Measurements from ENCODE around the gene MXD3.
A peak's percentile ranks its signal among the peaks of the same experiment; 100 is the strongest.

The MXD3 gene

DNA sequence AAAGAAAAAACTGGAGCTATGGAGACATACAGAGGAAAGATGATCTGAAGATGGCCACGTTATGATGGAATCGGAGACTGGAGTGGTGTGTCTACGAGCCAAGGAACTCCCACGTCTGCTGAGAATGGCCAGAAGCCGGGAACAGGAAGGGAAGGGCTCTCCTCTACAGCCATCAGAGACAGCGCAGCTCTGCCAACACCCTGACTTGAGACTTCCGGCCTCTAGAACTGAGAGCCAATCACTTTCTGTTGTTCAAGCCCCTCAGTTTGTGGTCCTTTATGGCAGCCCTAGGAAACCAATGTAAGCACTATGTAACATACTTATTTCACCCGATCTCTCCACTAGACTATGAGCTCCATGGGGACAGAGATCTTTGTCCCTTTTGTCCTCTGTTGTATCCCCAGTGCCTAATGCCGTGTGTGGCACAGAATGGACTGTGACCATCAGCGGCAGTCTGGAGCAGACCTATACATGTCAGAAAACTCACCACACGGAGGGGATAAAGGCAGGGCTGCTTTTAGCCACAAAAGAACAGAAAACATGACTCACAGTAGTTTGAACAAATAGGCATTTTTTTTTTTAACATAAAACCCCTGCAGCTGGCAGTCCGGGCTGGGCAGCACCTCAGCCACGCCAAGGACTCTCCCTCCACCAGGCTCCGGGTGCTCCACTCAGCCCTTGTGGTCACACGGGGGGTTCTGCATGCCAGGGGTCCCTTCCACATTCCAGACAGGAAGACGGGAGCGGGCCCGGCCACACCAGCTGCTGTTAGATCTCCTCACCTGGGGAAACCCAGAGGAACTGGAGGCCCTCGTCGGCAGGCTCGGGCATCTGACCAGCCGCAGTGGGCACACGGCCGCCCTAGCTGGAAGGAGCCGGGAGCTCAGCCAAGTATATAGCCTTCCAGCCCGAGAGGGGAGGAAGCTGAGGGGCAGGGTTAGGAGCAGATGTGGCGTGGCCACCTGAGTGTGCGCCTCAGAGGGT, 16.1 kb upstream of the MXD3 start:
- no peak for DNase-seq (ENCODE audit: extremely low read depth in 1 of 2, low read depth in 1 of 2)

DNA sequence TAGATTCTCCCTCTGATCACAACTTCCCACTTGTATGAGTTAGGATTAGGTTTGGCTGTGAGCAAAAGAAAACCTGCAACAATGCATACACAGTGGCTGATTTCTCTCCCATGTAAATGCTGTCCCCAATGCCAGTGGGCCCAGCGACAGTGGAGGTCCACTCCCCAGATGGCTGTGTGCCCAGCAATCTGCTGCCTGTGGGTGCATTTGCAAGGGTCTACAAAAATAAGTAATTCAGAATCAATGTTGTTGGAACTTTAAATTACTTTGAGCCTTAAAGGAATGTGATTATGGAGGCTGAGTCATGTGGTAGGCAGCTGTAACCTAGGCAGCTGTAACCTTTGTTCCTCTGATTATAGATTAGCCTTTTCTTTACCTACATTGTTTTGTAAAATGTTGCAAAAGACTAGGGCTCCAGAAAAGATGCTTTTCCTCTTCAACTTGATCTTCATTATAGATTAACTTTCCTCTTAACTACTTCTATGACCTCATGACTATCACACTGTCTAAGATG, 14.2 kb upstream of the MXD3 start:
- no peak for DNase-seq (ENCODE audit: extremely low read depth in 1 of 2, low read depth in 1 of 2)

GRCh38 chr5:177320879-177321278, 9.2 kb upstream of the MXD3 start:
- no peak for DNase-seq (ENCODE audit: extremely low read depth in 1 of 2, low read depth in 1 of 2)

- no peak for DNase-seq (ENCODE audit: extremely low read depth in 1 of 2, low read depth in 1 of 2)
Measured at GRCh38 chr5:177319913-177320588, 8.4 kb upstream of the MXD3 start.

GRCh38 chr5:177317959-177318377, 6.3 kb upstream of the MXD3 start:
- peak; percentile 42 to 57 for DNase-seq (ENCODE audit: extremely low read depth in 1 of 2, low read depth in 1 of 2)

GRCh38 chr5:177316005-177316404, 4.3 kb upstream of the MXD3 start:
- DNase-seq (ENCODE audit: extremely low read depth in 1 of 2, low read depth in 1 of 2): no peak

DNA sequence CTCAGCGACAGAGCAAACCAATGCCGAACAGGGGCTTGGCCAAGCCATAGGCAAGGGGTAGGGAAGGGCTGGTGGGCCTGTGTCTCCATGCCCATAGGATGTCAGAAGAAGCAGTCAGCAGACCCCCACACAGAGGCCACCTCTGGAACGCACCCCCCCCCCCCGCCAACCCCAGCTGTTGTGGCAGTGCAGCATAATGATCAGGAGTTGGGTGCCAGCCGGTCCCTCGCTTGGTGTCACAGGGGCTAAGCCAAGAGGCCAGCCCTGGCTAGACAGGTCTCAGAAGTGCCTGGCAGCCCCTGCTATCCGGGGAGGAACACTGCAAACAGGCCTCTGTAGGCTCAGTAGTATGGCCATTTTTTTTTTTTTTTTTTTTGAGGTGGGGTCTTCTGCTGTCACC, 3.7 kb upstream of the MXD3 start:
- no peak for DNase-seq (ENCODE audit: extremely low read depth in 1 of 2, low read depth in 1 of 2)

DNA sequence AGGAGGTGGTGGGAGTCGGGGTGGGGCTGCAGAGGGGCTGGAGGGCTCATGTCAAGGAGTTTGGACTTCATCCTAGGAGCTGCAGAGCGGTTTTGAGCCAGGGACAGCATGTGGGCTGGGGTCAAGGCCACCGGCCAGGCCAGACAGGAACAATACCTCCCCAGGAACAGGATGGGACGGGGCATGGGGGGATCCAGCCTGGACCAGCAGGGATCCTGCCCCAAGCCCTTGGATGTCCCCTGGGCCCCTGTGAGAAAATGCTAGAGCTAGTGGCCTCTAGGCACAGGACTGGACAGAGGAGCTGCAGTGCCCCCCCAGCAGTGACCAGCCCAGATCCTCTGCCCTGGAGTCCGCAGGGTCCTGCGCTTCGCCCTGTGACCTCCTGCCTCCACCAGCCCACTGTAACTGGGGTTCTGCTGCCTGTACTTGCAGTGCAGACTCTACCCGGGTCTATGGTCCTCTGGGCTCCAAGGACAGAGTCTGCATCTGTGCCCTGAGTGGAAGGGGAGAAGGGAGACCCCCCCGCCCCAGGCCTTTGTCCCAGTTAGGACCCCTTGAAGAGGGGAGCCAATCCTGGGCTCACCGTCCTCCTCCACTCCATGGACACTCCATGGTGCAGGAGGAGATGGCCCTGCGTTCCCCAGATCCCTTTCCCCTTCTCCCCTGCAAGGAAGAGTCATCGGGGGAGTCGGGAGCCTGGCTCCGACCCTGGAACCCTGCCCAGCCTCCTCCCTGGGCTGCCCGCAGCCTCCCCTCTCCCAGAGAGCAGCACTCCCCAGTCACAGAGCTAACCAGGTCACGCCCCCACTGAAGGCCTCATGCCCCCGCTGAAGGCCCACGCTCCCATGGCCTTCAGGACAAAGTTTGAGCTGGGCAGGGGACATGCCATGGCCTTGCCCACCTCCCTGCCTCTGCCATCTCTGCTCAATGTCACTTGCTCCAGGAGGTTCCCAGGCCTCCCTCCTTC, 3.0 kb upstream of the MXD3 start:
- DNase-seq (ENCODE audit: extremely low read depth in 1 of 2, low read depth in 1 of 2): no peak

DNA sequence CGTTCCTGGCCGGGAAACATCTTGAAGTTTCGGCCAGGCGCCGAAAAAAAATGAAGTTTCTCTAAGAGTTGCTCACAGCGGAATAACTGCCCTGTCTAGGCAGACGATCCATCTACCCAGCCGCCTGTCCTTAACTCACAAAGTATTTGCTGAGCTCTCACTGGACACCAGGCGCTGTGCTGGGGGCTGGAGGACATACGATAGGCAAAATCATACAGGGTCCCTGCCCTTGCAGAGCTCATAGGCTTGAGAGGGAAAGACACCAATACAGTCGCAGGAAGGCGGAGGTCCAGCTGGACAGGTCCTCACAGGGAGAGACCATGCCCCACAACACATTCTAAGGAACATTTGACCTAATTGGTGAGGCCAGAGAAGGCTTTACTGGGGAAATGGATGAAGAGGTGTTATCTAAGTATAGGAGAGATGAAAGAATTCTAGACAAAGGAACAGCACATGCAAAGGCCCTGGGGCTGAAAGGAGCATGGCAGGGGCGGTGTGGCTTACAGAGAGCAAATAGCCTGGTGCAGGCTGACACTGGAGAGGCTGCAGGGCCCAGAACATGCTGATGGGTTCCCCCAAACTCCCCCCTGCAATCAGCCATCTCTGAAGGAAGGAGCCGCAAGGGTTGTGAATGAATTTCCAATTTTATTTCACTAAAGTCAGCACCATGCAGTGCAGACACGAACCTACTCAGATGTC, 2.0 kb upstream of the MXD3 start:
- DNase-seq (ENCODE audit: extremely low read depth in 1 of 2, low read depth in 1 of 2): no peak

DNA sequence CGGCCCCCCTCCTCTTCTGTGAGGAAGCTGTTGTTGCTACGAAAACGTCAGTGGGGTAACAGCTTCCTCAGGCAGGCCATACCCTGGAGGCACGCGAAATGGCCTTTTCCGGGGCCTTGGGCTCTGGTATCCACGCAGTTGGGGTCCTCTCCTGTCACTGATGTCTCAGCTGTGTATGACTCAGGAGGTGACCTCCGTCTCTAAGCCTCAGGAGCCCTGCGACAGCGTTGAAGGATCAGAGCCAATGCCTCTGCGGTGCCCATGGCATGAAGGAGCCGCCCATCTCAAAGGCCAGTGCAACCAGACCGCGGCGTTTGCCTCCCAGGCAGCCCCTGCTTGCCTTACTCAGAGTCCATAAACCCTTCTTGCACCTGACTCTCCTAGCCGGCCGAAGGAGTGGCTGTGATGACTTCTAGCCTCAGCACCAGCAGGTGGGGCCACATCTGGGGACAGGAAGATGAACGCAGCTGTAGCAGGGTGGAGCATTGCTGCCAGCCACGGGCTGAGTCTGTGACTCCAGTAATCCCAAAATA, 1.0 kb upstream of the MXD3 start:
- DNase-seq (ENCODE audit: extremely low read depth in 1 of 2, low read depth in 1 of 2): no peak

- DNase-seq (ENCODE audit: extremely low read depth in 1 of 2, low read depth in 1 of 2): no peak
Measured at GRCh38 chr5:177311392-177311722, 341 bp downstream of the MXD3 start.

GRCh38 chr5:177310757-177311391, 824 bp downstream of the MXD3 start:
- no peak for DNase-seq (ENCODE audit: extremely low read depth in 1 of 2, low read depth in 1 of 2)

DNA sequence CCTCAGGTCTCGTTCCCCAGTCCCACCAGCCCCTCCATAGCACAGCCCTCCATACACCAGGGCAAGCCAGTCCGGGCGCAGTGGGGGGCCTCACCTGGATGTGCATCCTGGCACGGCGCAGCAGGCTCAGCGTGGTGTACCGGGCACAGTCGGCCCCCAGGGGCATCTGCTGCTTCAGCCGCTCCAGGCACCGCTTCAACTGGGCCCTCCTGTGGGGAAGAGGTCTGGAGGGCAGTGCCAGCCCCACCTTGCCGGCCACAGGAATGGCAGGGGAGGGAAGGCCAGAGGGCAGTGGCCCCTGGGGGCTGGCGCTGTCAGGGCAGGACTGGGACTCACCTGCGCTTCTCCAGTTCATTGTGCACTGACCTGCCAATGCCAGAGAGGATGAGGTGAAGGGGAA, 1.4 kb downstream of the MXD3 start:
- DNase-seq (ENCODE audit: extremely low read depth in 1 of 2, low read depth in 1 of 2): no peak

DNA sequence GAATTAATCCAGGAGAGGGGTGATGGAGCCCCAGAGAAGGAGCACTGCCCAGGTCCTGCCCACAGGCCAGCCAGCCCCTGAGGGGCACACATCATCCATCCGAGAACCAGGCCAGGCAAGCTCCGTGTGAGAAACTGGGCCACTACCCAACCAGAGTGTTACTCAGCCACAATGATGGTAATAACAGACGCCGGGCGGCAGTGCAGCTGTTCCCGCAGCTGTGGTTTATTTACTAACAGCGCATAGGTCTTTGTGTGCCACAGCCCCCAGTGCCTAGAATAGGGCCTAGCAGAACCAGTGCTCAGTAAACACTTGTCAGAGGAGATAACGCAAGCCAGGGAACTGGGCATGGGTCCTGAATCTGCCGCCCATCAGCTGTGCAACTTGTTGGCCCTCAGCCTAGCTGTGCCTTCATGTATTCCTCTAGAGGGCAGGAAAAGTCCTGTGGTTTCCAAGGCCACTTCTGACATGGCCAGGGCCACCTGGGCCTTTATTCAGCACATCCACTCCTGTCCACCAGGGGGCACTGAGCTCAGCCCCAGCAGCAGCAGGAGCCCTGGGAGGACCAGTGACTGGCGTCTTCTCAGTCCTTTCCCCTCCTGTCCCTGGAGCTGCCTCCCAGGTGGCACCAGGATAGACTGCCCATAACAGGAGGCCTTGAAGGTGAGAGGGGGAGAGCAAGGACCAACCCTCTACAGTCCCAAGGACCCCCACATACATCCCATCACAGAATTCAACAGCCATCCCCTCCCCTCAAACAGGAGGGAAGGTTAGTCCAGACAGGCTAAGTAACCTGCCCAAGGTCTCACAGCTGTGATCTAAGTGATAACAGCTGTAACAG, 2.1 kb downstream of the MXD3 start:
- peak; percentile 32 to 51 for DNase-seq (ENCODE audit: extremely low read depth in 1 of 2, low read depth in 1 of 2)

- DNase-seq (ENCODE audit: extremely low read depth in 1 of 2, low read depth in 1 of 2): no peak
Measured at GRCh38 chr5:177308740-177309139, 3.0 kb downstream of the MXD3 start.

DNA sequence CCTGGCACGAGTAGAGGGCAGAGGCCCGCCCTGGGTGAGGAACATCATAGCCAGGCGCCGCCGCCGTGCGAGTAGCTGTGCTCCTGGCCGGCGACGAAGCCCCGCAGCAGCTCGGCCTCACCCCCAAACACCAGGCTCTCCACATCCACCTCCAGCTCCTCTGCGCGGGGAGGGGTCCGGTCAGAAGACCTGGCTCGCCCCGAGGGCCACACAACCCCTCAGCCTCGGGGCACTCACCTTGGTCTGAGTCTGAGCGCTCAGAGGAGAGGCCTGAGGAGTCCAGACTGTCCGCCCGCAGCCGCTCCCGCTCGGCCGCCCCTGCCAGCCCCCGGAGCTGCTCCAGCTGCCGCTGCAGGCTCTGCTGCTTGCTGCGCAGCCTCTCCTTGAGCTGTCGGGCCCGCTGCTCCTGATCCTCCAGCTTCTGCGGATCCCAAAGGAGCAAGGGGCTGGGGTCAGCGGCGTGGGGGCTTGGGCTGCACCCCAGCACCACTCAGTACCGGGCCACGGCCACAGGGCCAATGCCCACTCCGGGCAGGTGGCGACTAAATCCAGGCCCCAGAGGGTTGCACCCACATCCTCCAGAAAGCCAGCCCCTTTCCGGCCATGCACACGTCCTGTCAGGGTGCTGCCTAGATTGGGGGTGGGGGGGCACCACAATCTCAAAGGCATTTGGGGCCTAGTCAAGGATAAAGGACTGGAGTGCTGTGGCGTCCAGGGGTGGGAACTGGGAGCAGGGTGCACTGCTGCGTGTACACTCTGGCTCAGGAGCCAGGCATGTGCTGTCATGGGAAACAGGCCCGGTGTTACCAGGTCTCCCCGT, 3.9 kb downstream of the MXD3 start:
- no peak for DNase-seq (ENCODE audit: extremely low read depth in 1 of 2, low read depth in 1 of 2)

DNA sequence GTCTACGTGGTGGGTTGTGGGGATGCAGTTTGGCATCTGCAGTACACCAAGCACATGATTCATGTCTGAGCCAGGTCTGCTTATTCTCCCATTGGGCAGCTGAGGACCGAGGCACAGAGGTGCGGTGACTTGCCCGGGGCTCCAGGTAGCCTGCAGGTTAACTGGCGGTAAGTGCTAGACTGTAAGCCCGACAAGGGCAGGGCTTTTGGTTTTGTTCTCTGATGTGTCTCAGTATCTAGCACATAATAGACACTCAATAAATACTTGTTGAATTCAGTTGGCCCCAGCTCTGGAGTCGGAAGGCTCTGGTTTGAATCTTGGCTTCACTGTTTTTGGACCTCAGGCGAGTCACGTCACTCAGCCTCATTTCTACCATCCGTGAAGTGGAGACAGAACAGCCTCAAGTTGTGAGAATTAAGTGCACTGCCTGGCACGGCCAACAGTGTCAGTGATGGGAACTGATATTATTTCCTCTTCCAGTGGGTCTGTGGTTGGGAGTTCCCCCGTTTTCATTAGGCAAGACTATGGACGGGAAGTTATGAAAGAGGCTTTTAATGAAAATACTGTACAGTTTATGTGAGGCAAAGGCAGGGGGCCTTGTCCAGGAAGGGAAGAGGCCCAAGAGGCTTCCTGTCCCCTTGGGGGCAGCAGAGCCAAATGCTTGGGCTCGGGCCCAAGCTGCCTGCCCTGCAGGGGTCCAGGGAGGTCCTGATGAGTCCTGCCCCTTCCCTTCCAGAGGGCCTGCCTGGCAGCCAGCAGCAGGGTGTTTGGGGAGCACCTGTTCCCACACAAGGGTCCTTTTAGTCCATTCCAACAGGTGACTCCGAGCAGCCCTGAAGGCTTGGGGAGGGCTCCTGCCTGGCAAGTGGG, 4.8 kb downstream of the MXD3 start:
- DNase-seq (ENCODE audit: extremely low read depth in 1 of 2, low read depth in 1 of 2): no peak
